Skin epidermis (tissue), 12 donors: ENCODE results near the gene LYL1.
A peak's percentile ranks its signal among the peaks of the same experiment; 100 is the strongest.

Experiments used
- H3K27ac ChIP-seq, 21 experiments: fragments of 200-600 bp; sonication (generic) in 11 of 21; one replicate each; pipeline ENCODE4 v1.5.0; 2020; ENCODE audit warnings: mild to moderate bottlenecking in 3 of 21, inconsistent platforms in 2 of 21, moderate library complexity in 2 of 21
- H3K4me3 ChIP-seq, 7 experiments: fragments of 200-600 bp; sonication (generic) in 2 of 7; one replicate each; pipeline ENCODE4 v1.5.0; 2020; ENCODE audit warnings: inconsistent platforms in 2 of 7, mild to moderate bottlenecking in 2 of 7, moderate library complexity in 1 of 7

Gene LYL1

GRCh38 chr19:13132471-13133180 is 30.0 kb upstream of the LYL1 start:
- Histone ChIP-seq H3K27ac (peak overlapping the region in 11 of 21 experiments; percentile 1 to 66 (median 35)), H3K4me3 (no peak overlapping the region)

GRCh38 chr19:13130886-13131490 is 28.3 kb upstream of the LYL1 start:
- Histone ChIP-seq H3K27ac (no peak overlapping the region), H3K4me3 (no peak overlapping the region)

- no peak overlapping the region for H3K27ac ChIP-seq
Measured at GRCh38 chr19:13129384-13129783, 26.7 kb upstream of the LYL1 start.

GRCh38 chr19:13128583-13128982 is 25.9 kb upstream of the LYL1 start:
- no peak overlapping the region for H3K4me3 ChIP-seq
- H3K27ac ChIP-seq, result peak overlapping the region in 2 of 21 experiments; percentile 6 to 21

More at GRCh38 chr19:13129384-13129783, 26.7 kb upstream of the LYL1 start:
- H3K4me3 ChIP-seq, result no peak overlapping the region

- Histone ChIP-seq H3K4me3 (no peak overlapping the region), H3K27ac (peak overlapping the region in 1 of 21 experiments; percentile 6)
Measured at GRCh38 chr19:13127811-13128575, 25.3 kb upstream of the LYL1 start.

GRCh38 chr19:13127051-13127450 is 24.4 kb upstream of the LYL1 start:
- Histone ChIP-seq H3K4me3 (no peak overlapping the region), H3K27ac (no peak overlapping the region)

GRCh38 chr19:13122980-13123957 is 20.6 kb upstream of the LYL1 start:
- no peak overlapping the region for H3K4me3 ChIP-seq
- H3K27ac ChIP-seq, result no peak overlapping the region

GRCh38 chr19:13122275-13122878 is 19.7 kb upstream of the LYL1 start:
- no peak overlapping the region for H3K27ac ChIP-seq
- no peak overlapping the region for H3K4me3 ChIP-seq

- Histone ChIP-seq H3K4me3 (no peak overlapping the region), H3K27ac (peak overlapping the region in 1 of 21 experiments; percentile 23)
Measured at GRCh38 chr19:13121551-13122274, 19.1 kb upstream of the LYL1 start.

GRCh38 chr19:13120817-13121216 is 18.2 kb upstream of the LYL1 start:
- Histone ChIP-seq H3K27ac (peak overlapping the region in 3 of 21 experiments; percentile 89 to 94 (median 91)), H3K4me3 (no peak overlapping the region)

- Histone ChIP-seq H3K4me3 (no peak overlapping the region), H3K27ac (peak overlapping the region in 9 of 21 experiments; percentile 84 to 94 (median 91))
Measured at GRCh38 chr19:13120031-13120430, 17.4 kb upstream of the LYL1 start.

GRCh38 chr19:13119627-13120026 is 17.0 kb upstream of the LYL1 start:
- Histone ChIP-seq H3K27ac (peak overlapping the region in 15 of 21 experiments; percentile 84 to 94 (median 90)), H3K4me3 (peak overlapping the region in 3 of 7 experiments; percentile 93 to 98 (median 95))

- H3K4me3 ChIP-seq, result peak overlapping the region; percentile 72 to 98 (median 93)
- H3K27ac ChIP-seq, result peak overlapping the region; percentile 65 to 94 (median 89)
Measured at GRCh38 chr19:13118424-13119193, 16.0 kb upstream of the LYL1 start.

- Histone ChIP-seq H3K4me3 (peak within 1 kb of the TSS; percentile 73 to 100 (median 95)), H3K27ac (peak within 1 kb of the TSS; percentile 65 to 94 (median 89))
Measured at GRCh38 chr19:13117772-13118423, 15.2 kb upstream of the LYL1 start, which contains the start of gene NACC1. Gene NACC1 (plus strand): TSS chr19:13118264. CDS start chr19:13135208, 16,944 bp downstream.

GRCh38 chr19:13117176-13117771 is 14.6 kb upstream of the LYL1 start:
- H3K4me3 ChIP-seq, result peak overlapping the region; percentile 66 to 100 (median 89)
- peak overlapping the region in 20 of 21 experiments; percentile 23 to 91 (median 82) for H3K27ac ChIP-seq
